Kidney epithelial cell (primary cell): ENCODE results near the gene C2orf49. TPM values are rescaled to one million over a fixed set of nuclear protein-coding genes. Genes with fewer than 3 reads are reported as not detected.

Experiments used
- DNase-seq: peaks from one replicate; pipeline ENCODE4 v3.0.0-alpha.2; 2010; ENCODE audit warnings: low read depth
- H3K27me3 ChIP-seq: 2 replicates; pipeline ENCODE4 v1.6.0; 2011; ENCODE audit warnings: low read length; ENCODE audit not compliant: control insufficient read depth, insufficient read depth
- H3K36me3 ChIP-seq: 2 replicates; pipeline ENCODE4 v1.5.1; 2011; ENCODE audit warnings: low read length; ENCODE audit not compliant: control insufficient read depth, insufficient read depth
- H3K4me3 ChIP-seq: 2 replicates; pipeline ENCODE4 v1.5.1; 2011; ENCODE audit warnings: low read depth, mild to moderate bottlenecking, control low read depth, low read length
- total RNA-seq: library from RNA; depleted of rRNA; stranded (reverse); fragments of >200 nt; gene quantifications from 2 replicates; pipeline ENCODE4 v1.2.3, GENCODE V29; 2015
- TF ChIP-seq, protein P1 (sequence below): IDR thresholded peaks from 2 replicates; pipeline ENCODE4 v1.5.1; 2011; ENCODE audit warnings: mild to moderate bottlenecking, moderate library complexity, low read length, control low read depth, inconsistent platforms; ENCODE audit not compliant: insufficient read depth, poor library complexity, severe bottlenecking

Gene C2orf49
- total RNA-seq, result 23.3 and 29.5 TPM in 2 replicates

GRCh38 chr2:105337122-105338019, at the start of gene C2orf49:
TSS of gene C2orf49 (plus strand) at chr2:105337540. CDS start at chr2:105337588, 48 bp downstream.
- no peak for DNase-seq
- H3K4me3 ChIP-seq, result peak within 1 kb of the TSS; percentile 83
- TF ChIP-seq, protein P1, sequence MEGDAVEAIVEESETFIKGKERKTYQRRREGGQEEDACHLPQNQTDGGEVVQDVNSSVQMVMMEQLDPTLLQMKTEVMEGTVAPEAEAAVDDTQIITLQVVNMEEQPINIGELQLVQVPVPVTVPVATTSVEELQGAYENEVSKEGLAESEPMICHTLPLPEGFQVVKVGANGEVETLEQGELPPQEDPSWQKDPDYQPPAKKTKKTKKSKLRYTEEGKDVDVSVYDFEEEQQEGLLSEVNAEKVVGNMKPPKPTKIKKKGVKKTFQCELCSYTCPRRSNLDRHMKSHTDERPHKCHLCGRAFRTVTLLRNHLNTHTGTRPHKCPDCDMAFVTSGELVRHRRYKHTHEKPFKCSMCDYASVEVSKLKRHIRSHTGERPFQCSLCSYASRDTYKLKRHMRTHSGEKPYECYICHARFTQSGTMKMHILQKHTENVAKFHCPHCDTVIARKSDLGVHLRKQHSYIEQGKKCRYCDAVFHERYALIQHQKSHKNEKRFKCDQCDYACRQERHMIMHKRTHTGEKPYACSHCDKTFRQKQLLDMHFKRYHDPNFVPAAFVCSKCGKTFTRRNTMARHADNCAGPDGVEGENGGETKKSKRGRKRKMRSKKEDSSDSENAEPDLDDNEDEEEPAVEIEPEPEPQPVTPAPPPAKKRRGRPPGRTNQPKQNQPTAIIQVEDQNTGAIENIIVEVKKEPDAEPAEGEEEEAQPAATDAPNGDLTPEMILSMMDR, result no peak
- H3K27me3 ChIP-seq, result no peaks in the 10 kb centered on the region
- H3K36me3 ChIP-seq, result no peaks in the 10 kb centered on the region

GRCh38 chr2:105287692-105288091, 49.6 kb upstream of the C2orf49 start:
- TF ChIP-seq, protein P1, result peak; percentile 44
- DNase-seq, result no peak
- H3K36me3 ChIP-seq, result peaks cover 2% of the 10 kb centered on the region

DNA sequence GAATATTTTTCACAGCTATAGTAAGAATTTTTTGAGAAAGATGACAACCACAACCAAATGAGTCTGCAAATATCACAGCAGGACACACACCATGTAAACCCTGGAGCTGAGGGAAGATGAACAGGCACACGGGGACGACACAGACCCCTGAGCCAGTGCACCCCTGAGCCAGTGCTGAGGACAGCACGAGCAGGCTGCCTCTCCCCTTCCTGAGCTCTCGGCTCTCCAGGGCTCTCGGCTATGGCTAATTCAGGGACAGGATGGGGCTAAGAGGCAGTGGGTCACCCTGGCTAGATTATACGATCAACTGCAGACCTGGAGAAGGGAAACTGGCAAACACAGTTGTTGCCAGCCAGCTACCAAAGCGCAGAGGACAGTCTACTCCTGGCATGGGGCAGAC, 49.2 kb upstream of the C2orf49 start:
- TF ChIP-seq, protein P1, result no peak
- H3K36me3 ChIP-seq, result peaks cover 2% of the 10 kb centered on the region
- no peak for DNase-seq
- H3K27me3 ChIP-seq, result no peaks in the 10 kb centered on the region
- H3K4me3 ChIP-seq, result no peak overlapping the region

More at GRCh38 chr2:105287692-105288091, 49.6 kb upstream of the C2orf49 start:
- no peak overlapping the region for H3K4me3 ChIP-seq
- H3K27me3 ChIP-seq, result no peaks in the 10 kb centered on the region

GRCh38 chr2:105290981-105291660, 46.2 kb upstream of the C2orf49 start:
- H3K36me3 ChIP-seq, result peaks cover 4% of the 10 kb centered on the region
- TF ChIP-seq, protein P1, result no peak

GRCh38 chr2:105291981-105292380, 45.4 kb upstream of the C2orf49 start:
- no peak for DNase-seq
- H3K27me3 ChIP-seq, result no peaks in the 10 kb centered on the region
- no peak overlapping the region for H3K4me3 ChIP-seq
- peaks cover 4% of the 10 kb centered on the region for H3K36me3 ChIP-seq
- TF ChIP-seq, protein P1, result no peak

More at GRCh38 chr2:105290981-105291660, 46.2 kb upstream of the C2orf49 start:
- H3K4me3 ChIP-seq, result no peak overlapping the region
- H3K27me3 ChIP-seq, result no peaks in the 10 kb centered on the region
- DNase-seq, result no peak
